Fibroblast of lung (primary cell): ENCODE data around the gene POLK. TPM values are rescaled to one million over a fixed set of nuclear protein-coding genes. Genes with fewer than 3 reads are reported as not detected.
"Not testable (repeated sequence)": the region's sequence is repeated elsewhere in the genome, so short reads cannot be mapped to it uniquely, and the experiment has no call there.

Source experiments
- DNase-seq, 2 donors: peaks; one replicate each; pipeline versions ENCODE4 v3.0.0 to v3.0.0-alpha.2; 2010; ENCODE audit warnings: low read depth in 2 of 2
- H2AFZ ChIP-seq: 2 replicates; pipeline ENCODE4 v1.5.1; 2012; ENCODE audit warnings: low read length, control low read depth, inconsistent platforms
- H3K27ac ChIP-seq: 2 replicates; pipeline ENCODE4 v1.5.1; 2011; ENCODE audit warnings: low read length, control low read depth; ENCODE audit not compliant: insufficient read depth
- H3K27me3 ChIP-seq: 2 replicates; pipeline ENCODE4 v1.5.1; 2011; ENCODE audit warnings: mild to moderate bottlenecking, low read length; ENCODE audit not compliant: control insufficient read depth, insufficient read depth
- H3K36me3 ChIP-seq: 2 replicates; pipeline ENCODE4 v1.5.1; 2011; ENCODE audit warnings: low read length; ENCODE audit not compliant: control insufficient read depth, insufficient read depth
- H3K4me1 ChIP-seq: 2 replicates; pipeline ENCODE4 v1.5.1; 2011; ENCODE audit warnings: low read length; ENCODE audit not compliant: control insufficient read depth, insufficient read depth; ENCODE audit errors: extremely low read depth
- H3K4me2 ChIP-seq: 2 replicates; pipeline ENCODE4 v1.5.1; 2011; ENCODE audit warnings: low read length, control low read depth; ENCODE audit not compliant: insufficient read depth; ENCODE audit errors: extremely low read depth
- H3K4me3 ChIP-seq, 4 experiments: fragments of 200-600 bp in 1 of 4; sonication (generic) in 1 of 4; replicated peaks in 1 of 4; 2 replicates each; pipeline ENCODE4 v1.5.1; 2011 to 2016; ENCODE audit warnings: low read length in 4 of 4, low read depth in 3 of 4, mild to moderate bottlenecking in 3 of 4, control low read depth in 2 of 4, inconsistent platforms in 1 of 4, mixed read lengths in 1 of 4; ENCODE audit not compliant: insufficient read depth in 1 of 4; ENCODE audit errors: control extremely low read depth in 1 of 4
- H3K79me2 ChIP-seq: 2 replicates; pipeline ENCODE4 v1.5.1; 2012; ENCODE audit warnings: mild to moderate bottlenecking, low read length, inconsistent platforms; ENCODE audit not compliant: control insufficient read depth, insufficient read depth
- H3K9ac ChIP-seq: 2 replicates; pipeline ENCODE4 v1.5.1; 2011; ENCODE audit warnings: mild to moderate bottlenecking, low read length, control low read depth; ENCODE audit not compliant: insufficient read depth
- H3K9me3 ChIP-seq: 2 replicates; pipeline ENCODE4 v1.5.1; 2012; ENCODE audit warnings: low read depth, low read length; ENCODE audit not compliant: control insufficient read depth, insufficient read depth
- H4K20me1 ChIP-seq: 2 replicates; pipeline ENCODE4 v1.5.1; 2011; ENCODE audit warnings: low read length; ENCODE audit not compliant: control insufficient read depth, insufficient read depth; ENCODE audit errors: extremely low read depth
- CTCF ChIP-seq, 2 donors: IDR thresholded peaks in 1 of 2; conservative IDR thresholded peaks in 1 of 2; 1 replicate in 1 of 2; 2 replicates in 1 of 2; pipeline ENCODE4 v1.5.1; 2011 to 2012; ENCODE audit warnings: low read length in 2 of 2, control low read depth in 1 of 2, inconsistent platforms in 1 of 2, low read depth in 1 of 2, mild to moderate bottlenecking in 1 of 2
- EZH2 ChIP-seq: IDR thresholded peaks from 2 replicates; pipeline ENCODE4 v1.5.1; 2012; ENCODE audit warnings: low read length, control low read depth, mild to moderate bottlenecking; ENCODE audit errors: missing control alignments
- polyA plus RNA-seq, 2 donors: library from polyadenylated mRNA; depleted of rRNA in 1 of 2; stranded (reverse) in 1 of 2; unstranded in 1 of 2; fragments of >200 nt; gene quantifications; 2 replicates each; pipeline ENCODE4 v1.2.1, GENCODE V29; 2011 to 2012; ENCODE audit warnings: missing spikeins in 1 of 2
- total RNA-seq: library from RNA; depleted of rRNA; stranded (reverse); fragments of >200 nt; gene quantifications from 2 replicates; pipeline ENCODE4 v1.2.1, GENCODE V29; 2014

The POLK gene
- total and polyA plus RNA-seq, 2 donors (not counting 1 experiment from before 2014, with no cell fraction given): 32.0 to 44.9 TPM

- Histone ChIP-seq H3K27ac (no peak overlapping the region), H3K9ac (no peak overlapping the region), H2AFZ (no peak overlapping the region), H4K20me1 (no peaks in the 10 kb centered on the region), H3K36me3 (peaks cover 1% of the 10 kb centered on the region), H3K4me1 (no peaks in the 10 kb centered on the region), H3K79me2 (no peaks in the 10 kb centered on the region), H3K4me3 (no peak overlapping the region), H3K9me3 (no peaks in the 10 kb centered on the region), H3K4me2 (no peak overlapping the region), H3K27me3 (no peaks in the 10 kb centered on the region)
- no peak for TF ChIP-seq CTCF (conservative IDR thresholded peaks at IDR 0.05 in 1 of 2, IDR thresholded peaks at IDR 0.05 in 1 of 2; ENCODE audit: low read depth in 1 of 2, low read length in 2 of 2)
- no peak for TF ChIP-seq EZH2
- DNase-seq: no peak
Measured at GRCh38 chr5:75553358-75553757, 41.7 kb downstream of the POLK start.

GRCh38 chr5:75558221-75558620 lies 46.5 kb downstream of the POLK start:
- Histone ChIP-seq H2AFZ (no peak overlapping the region), H3K9me3 (no peaks in the 10 kb centered on the region), H3K27ac (no peak overlapping the region), H3K79me2 (peaks cover 3% of the 10 kb centered on the region), H3K36me3 (no peaks in the 10 kb centered on the region), H3K27me3 (no peaks in the 10 kb centered on the region), H3K4me1 (no peaks in the 10 kb centered on the region), H3K9ac (no peak overlapping the region), H3K4me2 (no peak overlapping the region), H3K4me3 (no peak overlapping the region), H4K20me1 (no peaks in the 10 kb centered on the region)
- no peak for DNase-seq
- TF ChIP-seq EZH2 (no peak), CTCF (conservative IDR thresholded peaks at IDR 0.05 in 1 of 2, IDR thresholded peaks at IDR 0.05 in 1 of 2; ENCODE audit: low read depth in 1 of 2, low read length in 2 of 2) (no peak)

GRCh38 chr5:75558981-75559632 lies 47.4 kb downstream of the POLK start:
- DNase-seq: peak in 1 of 2 donors; percentile 6
- Histone ChIP-seq H3K27ac (no peak overlapping the region), H4K20me1 (no peaks in the 10 kb centered on the region), H3K4me1 (no peaks in the 10 kb centered on the region), H3K9ac (no peak overlapping the region), H3K4me2 (no peak overlapping the region), H3K79me2 (peaks cover 3% of the 10 kb centered on the region), H3K9me3 (no peaks in the 10 kb centered on the region), H2AFZ (no peak overlapping the region), H3K36me3 (no peaks in the 10 kb centered on the region), H3K4me3 (no peak overlapping the region), H3K27me3 (no peaks in the 10 kb centered on the region)
- TF ChIP-seq EZH2 (no peak), CTCF (conservative IDR thresholded peaks at IDR 0.05 in 1 of 2, IDR thresholded peaks at IDR 0.05 in 1 of 2; ENCODE audit: low read depth in 1 of 2, low read length in 2 of 2) (no peak)

- not testable (repeated sequence) for H3K9me3 ChIP-seq, H3K27ac ChIP-seq, H2AFZ ChIP-seq, H3K79me2 ChIP-seq, H3K4me1 ChIP-seq, H3K4me2 ChIP-seq, H3K27me3 ChIP-seq, H4K20me1 ChIP-seq, H3K36me3 ChIP-seq, DNase-seq, H3K4me3 ChIP-seq, H3K9ac ChIP-seq
Measured at GRCh38 chr5:75560655-75561054, 49.0 kb downstream of the POLK start.
